Stimulated activated CD4-positive, alpha-beta T cell treated with anti-CD3 and anti-CD28 coated beads, TNF-alpha, amount 100 ng/mL, for 4 hours (primary cell): ENCODE data around the gene TMEM117.
"Not testable (repeated sequence)": the region's sequence is repeated elsewhere in the genome, so short reads cannot be mapped to it uniquely, and the experiment has no call there.

ENCODE experiments used
- DNase-seq, 3 experiments: peaks; one replicate each; pipeline ENCODE4 v3.0.0-alpha.2; 2020; ENCODE audit warnings: low read depth in 3 of 3

TMEM117 gene

DNA sequence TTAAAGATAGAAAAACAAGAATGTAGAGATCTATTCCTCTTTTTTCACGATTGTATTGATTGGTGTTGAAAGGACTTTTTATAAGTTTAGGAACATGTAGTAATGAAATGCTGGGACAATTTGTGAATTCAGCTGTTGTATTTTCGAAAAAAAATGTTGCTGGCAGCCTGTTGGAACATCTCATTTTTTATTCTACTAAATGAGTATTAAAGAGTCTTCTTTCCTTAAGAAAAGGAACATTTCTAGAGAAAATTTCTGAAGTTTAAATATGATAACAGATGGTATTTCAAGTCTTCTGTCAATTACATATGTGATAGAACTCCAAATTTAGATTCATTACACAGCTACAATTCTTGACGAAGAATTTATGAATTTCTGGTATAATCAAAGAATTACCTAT, 189.6 kb downstream of the TMEM117 start:
- DNase-seq, result no peak

DNA sequence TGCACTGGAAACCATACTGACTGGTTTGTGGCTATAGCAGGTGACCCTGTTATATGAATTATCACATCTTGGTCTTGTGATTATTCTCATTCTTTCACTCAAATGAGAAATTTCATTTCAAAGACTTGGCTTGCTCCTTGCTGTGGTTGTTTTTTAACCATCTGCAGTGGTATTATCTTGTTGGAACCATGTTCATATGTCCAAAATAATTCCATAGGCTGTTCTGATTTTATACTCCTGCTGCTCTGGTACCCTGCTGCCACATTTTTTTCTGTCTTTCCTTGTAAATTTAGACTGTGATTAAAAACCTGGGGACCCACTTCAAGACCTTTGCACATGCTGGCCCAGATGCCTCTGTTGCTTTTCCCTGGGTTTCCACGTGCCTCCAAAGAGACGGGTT, 190.2 kb downstream of the TMEM117 start:
- DNase-seq, result no peak

DNA sequence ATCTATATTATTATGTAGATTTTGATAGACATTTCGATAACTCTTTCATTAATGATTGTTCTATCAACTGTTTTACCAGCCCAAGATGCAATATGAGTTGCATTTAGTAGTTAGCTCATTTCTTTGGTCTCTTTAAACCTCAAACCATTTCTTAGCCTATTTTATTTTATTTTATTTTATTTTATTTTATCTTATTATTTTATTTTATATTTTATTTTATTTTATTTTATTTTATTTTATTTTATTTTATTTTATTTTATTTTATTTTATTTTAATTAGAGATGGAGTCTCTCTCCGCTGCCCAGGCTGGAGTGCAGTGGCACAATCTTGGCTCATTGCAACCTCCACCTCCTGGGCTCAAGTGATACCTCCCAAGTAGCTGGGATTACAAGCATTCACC, 191.0 kb downstream of the TMEM117 start:
- not testable (repeated sequence) for DNase-seq

DNA sequence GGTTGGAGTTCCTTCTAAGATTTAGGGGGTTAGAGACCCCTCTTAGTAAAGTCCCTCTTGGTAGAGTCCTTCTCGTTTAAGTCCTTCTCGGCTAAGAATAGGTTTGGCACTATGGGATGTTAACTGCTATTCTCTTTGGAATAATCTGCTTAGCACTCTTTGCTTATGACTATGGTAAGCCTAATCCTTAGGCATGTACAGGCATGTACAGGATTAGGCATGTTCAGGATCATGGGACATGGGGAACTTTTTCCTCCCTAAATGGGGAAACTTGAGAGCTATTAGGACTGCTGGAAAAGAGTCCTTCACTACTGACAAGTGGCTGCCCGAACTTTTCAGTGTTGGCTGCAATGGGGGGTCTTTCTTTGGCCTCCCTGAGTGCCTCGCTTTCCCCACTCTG, 193.3 kb downstream of the TMEM117 start:
- no peak for DNase-seq

DNA sequence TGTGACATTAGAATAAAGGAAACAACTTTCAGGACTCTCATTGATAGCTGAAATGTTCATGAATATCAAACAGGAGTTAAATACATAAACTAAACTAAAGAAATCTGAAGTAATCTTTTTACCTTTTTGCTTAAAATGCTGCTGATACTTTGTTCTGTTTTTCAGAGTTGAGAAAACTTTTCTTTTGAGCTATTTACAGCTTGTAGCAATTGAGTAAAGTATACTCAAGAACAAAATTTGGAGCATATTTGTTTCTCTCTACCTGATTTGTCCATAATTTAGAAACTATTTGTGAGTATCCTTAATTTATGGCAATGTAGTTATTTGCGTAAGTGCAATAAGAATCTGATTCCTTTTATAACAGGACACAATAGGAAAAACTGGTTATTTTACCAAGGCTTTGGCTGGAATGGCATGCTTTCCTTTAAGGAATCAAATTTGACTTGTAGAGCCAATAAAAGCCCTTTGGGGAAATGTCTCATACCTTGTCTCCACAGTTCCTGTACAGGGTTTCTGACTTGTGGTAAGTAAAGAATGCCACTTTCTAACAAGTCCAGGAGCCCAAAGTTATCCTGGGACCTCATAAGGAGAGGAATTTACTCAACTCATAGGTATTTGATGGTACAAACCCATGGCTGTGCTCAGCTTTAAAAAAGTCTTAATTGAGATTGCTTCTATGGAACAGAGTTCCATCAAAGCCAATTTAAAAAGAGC, 195.7 kb downstream of the TMEM117 start:
- no peak for DNase-seq

DNA sequence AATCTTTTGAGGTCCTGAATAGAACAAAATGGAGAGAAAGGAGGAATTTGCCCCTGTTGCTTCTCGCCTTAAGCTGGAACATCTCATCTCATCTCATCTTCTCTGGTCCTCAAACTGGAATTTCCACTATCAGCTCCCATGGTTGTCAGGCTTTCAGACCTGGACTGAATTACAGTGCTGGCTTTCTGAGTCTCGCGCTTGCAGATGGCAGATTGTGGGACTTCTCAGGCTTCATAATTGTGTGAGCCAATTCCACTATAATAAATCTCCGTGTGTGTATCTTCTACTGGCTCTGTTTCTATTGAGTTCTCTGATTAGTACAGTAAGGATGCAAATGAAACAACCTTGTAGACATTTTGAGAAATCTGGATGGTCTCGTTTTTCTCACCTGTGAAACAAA, 199.0 kb downstream of the TMEM117 start:
- no peak for DNase-seq

DNA sequence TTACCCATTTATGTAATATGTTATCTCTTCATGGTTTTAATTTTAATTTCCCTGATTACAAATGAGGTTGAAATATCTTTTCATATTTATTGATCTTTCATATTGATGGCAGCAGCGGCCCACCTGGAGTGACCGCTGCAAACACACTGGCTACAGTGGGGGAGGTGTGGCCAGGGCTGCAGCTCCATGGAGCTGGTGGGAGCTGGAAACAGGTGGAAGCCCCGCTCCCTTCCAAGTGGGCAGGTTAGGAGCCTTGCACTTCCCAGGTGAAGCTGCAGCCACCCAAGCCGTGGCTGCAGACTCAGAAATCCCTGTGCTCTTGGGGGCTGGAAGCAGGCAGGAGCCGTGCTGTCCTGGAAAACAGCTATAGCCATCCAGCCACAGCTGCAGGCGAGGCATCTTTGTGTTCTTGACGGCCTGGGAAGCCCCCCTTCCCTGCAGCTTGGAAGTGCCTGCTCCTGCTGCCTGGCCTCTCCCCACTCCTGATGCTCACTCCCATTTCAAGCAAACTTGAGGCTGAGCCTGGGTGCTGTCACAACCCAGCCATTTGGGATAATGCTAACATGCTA, 201.1 kb downstream of the TMEM117 start:
- DNase-seq, result no peak

DNA sequence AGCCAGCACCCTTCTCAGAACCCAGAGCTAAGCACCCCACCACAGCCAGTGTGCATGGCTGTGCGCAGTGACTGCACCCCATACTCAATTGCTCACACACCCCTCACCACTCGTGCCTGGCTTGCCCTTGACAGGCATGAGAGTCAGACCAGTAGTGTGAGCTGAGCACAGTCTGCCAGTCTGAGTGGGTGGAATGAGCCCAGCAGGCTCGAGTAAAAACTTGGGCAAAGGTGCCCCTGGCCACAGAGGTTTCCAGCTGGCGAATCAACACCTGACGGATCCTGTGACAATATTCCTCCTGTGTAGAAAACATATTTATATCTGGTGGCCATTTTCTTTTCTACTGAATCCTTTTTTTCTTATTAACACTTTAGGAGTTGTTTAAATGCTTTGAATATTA, 202.5 kb downstream of the TMEM117 start:
- no peak for DNase-seq

DNA sequence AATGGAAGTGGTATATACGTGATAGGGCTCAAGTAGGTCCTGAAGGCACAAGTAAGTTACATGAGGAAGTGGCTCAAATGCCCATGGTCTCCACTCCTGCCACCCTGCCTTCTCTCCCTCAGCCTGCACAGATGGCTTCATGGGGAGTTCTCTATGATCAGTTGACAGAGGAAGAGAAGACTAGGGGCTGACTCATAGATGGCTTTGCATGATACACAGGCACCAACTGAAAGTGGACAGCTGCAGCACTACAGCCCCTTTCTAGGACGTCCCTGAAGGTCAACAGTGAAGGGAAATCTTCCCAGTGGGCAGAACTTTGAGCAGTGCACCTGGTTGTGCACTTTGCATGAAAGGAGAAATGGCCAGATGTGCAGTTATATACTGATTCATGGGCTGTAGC, 208.6 kb downstream of the TMEM117 start:
- DNase-seq, result not testable (repeated sequence)

DNA sequence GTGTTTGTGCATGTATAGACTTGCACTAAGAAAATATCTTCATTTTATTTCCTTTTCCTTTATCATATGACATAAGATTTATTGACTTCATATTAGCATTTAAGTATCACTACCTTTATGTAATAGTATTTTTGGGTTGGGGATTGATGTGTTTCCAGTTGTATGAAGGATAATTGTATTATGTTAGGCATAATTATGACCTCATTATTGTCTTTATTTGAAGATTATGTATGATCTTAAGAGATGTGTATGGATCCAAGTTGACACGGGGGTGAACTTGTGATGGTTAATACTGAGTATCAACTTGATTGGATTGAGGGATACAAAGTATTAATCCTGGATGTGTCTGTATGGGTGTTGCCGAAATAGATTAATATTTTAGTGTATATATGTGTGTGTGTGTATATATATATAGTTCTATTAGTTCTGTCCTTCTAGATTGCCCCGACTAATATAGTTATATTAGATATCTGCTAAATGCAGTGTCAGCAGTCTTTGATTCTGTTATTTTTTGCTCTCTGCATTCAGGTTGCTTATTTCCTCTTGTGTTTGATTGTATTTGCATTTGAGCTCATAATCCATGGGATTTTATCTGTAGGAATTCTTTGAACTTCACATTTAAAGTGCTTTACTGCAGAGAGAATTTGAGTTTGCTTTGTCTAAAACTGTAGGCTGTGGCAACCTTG, 211.0 kb downstream of the TMEM117 start:
- no peak for DNase-seq

DNA sequence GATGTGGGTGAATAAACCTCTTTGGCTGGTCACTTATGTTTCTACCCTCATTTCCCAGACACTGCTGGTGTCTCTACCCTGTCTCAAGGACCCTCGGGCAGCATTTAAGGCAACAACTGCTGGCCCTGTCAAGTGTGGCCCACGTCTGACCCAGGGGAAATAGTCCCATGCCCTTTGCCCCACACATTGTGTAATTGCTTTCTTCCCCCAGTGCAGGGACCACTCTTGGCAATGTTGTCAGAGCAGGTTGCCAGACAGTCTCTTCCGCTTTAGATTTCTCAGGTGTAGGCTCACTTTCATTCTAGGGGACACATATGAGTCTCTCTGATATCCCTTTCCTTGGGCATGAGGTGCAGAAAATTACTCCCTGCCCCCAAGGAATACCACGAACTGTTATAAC, 216.7 kb downstream of the TMEM117 start:
- no peak for DNase-seq

DNA sequence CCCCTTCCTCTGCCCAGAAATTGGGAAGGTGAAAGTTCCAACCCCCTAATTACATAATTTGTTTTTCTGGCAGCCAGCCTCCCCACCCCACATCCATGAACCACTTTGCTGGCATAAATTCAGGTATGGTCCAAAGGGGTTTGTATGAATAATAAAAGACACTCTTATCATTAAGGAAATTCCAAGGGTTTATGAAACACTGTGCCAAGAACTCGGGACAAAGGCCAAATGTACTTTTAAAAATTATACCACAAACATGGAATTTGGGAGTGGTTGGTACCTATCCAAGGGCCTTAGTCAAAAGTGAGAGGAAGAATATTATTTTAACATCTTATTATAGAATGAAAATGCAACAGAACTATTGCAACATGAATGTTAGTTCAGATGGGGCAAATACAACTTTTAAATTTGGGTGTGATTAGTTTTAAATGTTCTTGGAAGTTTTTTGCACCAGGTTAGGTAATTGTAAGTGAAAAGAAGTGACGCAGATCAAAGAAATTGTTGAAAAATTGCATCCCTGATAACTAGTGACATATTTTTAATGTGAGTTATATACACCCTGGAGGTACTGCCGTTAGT, 217.8 kb downstream of the TMEM117 start:
- DNase-seq, result no peak

DNA sequence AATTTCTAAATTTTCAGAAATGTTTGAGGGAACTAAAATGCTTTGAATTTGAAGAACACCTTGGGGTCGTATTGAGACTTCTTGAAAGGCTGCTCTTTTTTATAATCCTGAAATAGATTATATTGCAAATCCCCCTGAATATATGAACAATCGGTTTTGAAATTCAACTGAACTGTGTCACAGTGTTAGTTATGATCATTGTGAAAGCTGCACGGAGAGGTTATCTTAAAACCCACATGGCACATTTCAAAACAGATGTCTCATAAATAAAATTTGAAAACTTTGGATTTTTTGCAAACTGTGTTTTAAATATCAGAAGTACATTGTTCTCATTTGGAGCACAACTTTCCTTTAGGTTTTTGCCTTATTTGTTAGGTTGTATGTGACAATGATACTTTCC, 218.4 kb downstream of the TMEM117 start:
- no peak for DNase-seq

DNA sequence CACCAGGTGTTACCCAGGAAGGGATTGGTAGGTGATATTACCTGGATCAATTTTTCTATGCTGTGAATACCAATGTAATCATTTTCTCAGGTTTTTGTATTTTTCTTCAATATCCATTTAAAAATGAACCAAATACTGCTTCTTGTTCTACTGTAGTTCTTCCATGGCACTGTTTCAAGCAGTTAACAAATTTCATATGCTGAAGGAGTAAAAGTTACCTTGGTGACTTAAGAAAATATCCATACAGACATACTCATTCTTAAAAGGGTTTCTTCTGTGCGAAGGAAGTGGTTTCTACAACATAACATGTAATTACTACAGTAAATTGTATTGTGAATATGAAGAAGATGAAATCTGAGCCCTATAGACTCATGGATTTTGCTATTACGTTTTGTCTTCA, 222.5 kb downstream of the TMEM117 start:
- DNase-seq, result no peak

DNA sequence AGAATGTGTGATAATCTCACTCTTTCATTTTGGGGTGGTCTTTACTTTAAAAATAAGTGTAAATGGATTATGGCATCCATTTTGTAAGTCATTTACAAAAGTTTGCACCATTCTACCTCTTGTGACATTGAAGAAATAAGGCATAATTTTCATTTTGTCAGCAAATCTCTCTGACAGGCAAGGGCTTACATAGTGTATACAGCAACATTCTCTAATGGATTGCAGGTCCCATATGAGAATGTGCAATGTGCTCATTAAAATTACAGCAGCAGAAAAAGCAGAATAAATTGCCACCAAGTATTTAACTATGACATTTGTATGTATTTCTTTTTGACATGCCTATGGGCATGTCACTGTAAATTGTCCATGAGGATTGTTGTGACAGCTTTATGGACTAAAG, 223.6 kb downstream of the TMEM117 start:
- no peak for DNase-seq

DNA sequence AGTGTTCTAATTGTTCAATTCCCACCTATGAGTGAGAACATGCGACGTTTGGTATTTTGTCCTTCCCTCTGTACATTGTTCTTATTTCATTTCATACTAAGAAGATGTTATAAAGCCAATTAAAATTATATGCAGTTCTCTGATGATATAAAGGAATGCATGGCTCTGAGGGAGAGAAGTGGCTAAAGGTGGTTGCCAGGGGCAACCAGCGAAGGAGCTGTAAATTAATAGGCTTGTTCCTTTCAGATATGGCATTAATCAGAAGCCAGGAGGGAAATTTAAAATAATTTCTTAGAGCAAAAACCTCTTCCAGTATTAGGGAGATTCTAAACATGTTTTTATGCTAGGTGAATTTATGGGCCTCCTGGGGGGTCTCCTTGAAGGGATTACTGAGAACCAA, 227.8 kb downstream of the TMEM117 start:
- DNase-seq, result no peak

DNA sequence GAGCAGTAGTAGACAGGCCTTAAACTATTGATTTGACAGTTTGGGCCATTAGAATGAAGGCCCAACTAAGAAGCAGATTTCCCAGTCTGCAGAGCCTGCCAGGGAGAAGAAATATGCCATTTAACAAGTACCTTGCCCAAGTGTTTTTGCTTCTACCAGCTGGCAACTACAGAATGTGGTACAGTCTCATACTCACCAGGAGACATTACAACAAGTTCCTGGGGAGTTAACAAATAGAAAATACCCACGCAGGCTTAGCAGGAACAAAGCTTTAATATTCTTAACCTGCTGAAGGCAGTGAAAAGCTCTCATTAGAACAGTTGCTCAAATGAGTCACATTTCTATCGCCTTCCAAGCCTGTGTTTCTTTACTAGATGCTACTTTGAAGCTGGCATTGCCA, 241.0 kb downstream of the TMEM117 start:
- no peak for DNase-seq

DNA sequence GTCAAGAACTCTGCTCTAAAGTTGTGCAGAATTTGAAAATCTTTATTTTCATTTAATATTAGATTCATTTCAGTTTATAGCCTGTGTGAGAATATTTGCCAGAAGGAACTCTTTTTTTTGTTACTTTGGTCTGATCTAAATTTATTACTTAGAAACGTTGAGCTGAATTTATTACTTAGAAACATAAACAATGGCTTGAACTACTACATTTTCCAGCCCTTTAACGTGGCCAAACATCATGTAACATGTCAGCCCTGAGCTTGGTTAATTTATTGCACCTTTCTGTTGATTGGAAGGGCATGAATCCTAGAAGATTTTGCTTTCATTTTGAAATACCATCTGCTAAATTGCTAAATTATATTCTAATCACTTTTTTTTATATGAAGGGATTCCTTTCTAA, 241.4 kb downstream of the TMEM117 start:
- DNase-seq, result no peak

DNA sequence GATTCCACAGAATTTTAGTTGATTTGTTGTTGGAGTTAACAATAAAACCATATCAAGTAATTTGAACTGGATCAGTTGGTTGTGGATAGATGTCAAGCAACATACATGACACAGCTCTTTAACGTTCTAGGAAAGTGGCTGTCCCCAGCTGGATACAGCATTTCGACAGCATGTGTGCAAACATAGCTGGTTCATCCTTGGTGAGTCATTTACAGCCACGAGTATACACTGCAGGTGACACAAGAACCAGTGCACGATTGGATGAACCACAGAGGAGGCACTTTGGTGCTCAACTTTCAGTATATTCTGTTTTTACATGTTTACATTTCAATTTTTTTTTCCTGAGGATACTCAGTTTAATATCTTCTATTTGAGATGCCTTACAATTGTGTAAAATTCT, 242.4 kb downstream of the TMEM117 start:
- DNase-seq, result no peak

DNA sequence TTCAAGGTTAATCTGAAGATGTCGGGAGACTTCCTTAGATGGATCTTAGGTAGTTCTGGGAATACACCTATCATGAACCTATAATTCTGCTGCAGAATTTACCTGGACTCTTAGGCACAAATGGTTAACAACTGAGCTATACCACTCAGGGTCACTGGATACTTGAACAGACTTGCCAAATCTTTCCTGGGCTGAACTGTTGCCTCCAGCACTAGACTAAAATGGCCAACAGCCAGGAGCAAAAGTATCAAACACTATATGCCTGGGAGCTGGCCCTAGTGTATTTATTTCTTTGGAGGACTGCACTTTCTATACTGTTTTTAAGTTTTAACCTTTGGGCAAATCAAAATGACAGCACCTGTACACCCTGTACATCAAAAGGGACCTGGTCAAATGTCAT, 252.8 kb downstream of the TMEM117 start:
- DNase-seq, result no peak

DNA sequence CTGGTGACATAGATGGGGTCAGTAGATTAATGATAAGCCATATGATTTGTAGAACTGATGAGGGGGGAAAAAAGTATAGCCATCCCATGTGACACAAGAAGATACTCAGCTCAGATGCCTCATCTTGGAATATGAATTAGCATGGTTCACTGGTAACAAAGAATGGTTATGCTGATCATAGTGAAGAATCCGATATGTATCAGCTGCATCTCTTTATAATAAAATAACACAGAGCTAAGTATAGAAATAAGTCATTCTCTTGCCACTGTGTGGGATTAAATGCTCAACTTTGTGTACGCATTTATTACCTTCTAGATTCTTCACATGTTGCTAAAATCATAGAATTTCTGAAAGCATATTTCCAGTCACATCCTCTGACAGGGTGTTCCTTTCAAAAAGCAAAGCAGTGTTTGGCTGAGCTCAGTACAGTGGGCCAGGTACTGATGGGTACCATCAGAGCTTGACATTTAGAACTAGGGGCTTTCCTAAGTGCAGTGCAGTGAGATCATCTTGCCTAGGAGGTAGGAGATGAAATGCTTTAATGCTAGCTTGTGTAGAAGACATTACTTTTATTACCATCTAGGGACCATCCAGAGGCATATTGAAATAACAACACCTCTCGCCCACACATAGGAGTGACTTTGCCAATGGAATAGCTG, 256.2 kb downstream of the TMEM117 start:
- DNase-seq, result no peak

DNA sequence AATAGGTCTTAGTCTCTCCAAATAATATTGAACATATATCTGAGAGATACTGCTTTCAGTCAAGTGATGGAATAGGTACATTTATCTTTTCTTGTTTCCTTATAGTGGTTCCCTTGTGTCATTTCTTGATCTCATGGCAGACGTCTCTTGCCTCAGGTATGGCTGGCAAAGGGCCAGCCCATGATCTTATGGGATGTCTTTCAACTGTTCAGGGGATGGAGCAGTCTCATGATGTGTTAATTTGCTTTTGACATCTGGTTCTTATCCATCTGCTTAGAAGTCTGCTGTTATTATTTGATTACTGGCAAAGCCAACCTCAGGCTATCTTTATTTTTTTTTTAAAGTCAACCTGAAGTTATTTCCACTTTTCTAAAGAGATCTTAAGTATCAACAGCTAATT, 262.9 kb downstream of the TMEM117 start:
- no peak for DNase-seq

DNA sequence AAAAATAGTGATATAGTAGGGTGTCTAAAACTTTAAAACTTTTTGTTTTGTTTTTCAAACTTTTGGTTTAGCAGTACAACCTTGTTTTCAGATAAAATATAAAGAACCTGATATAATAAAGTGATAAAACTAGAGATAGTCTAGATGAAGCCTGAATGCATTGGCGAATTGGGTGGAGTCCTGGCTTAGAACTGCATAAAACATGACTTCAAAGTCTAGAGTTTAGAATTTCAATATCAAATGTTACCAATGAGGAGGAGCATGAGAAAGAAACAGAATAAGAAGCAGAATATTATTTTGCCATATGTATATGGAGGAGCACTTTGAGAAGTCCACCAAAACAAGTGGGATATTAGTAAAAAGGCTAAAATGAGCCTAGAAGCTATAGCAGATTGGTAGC, 263.6 kb downstream of the TMEM117 start:
- no peak for DNase-seq
